ENCODE data around the gene ATF4.

ATF4 gene

DNA sequence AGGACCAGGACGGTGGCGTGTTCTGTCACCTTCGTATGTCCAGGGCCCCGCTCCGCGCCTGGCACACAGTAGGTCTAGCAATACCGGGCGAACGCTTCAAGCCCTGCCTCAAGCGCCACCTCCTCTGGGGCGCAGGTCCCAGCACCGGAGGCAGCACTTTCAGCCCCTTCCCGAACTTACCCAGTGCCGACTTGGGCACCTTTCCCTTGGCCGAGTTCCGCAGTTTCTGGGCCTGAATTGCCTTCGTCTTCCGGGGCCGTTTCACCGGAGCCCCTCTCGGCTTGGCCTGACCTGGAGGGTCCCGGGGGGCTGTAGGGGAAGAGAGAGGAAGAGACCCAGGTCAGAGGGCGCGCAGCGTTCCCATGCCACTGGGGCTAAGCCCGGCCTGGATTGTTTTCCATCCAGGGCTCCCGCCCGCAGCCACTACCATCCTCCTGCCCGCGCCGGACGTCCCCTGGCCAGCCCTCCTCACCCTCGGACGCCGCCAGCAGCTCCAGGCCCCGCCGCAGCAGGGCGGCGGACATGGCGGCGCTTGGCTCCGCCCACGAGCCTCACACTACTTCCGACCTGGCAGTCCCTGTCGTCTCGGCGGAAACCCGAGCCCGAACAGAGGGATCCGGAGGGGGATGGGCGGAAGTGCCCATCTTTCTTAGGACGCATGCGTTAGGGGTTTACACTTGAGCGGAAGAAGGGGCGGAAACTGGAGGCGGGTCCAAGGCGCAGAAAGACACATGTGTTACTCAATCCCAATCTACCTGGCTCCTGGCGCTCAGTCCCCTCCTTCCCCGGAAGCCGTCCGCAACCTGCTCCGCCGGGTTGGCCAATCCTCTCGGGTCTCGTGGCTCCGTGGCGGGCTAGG, 12.1 kb downstream of the ATF4 start, which contains the start of gene RPS19BP1 (continued):
- TF ChIP-seq, protein P1, sequence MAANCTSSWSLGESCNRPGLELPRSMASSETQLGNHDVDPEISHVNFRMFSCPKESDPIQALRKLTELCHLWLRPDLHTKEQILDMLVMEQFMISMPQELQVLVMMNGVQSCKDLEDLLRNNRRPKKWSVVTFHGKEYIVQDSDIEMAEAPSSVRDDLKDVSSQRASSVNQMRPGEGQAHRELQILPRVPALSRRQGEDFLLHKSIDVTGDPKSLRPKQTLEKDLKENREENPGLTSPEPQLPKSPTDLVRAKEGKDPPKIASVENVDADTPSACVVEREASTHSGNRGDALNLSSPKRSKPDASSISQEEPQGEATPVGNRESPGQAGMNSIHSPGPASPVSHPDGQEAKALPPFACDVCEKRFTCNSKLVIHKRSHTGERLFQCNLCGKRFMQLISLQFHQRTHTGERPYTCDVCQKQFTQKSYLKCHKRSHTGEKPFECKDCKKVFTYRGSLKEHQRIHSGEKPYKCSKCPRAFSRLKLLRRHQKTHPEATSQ (tag by site-specific recombination; IDR thresholded peaks at IDR 0.05), result no peak
- TF ChIP-seq YY1 (tag by site-specific recombination; IDR thresholded peaks at IDR 0.05), result peak; percentile 86
- TF ChIP-seq GLIS1 (tag by site-specific recombination; IDR thresholded peaks at IDR 0.05), result no peak
- TF ChIP-seq ZNF561 (tag by site-specific recombination; IDR thresholded peaks at IDR 0.05; ENCODE audit: borderline replicate concordance), result peak; percentile 48; the same call in 1 of the 2 replicates
- TF ChIP-seq ZNF16 (tag by site-specific recombination; IDR thresholded peaks at IDR 0.05; ENCODE audit: low read depth), result no peak
- peak; percentile 45; the same call in 1 of the 2 replicates for TF ChIP-seq KLF9 (tag by site-specific recombination; IDR thresholded peaks at IDR 0.05; ENCODE audit: low read depth)
- no peak for TF ChIP-seq ZNF670 (tag by site-specific recombination; IDR thresholded peaks at IDR 0.05; ENCODE audit: low read depth)
- TF ChIP-seq ZNF48 (tag by site-specific recombination; IDR thresholded peaks at IDR 0.05), result no peak
- peak; percentile 95 for TF ChIP-seq ZNF341 (tag by site-specific recombination; IDR thresholded peaks at IDR 0.05; ENCODE audit: low read depth)
- peak; percentile 51; the same call in 1 of the 2 replicates for TF ChIP-seq ZBTB8A (tag by site-specific recombination; IDR thresholded peaks at IDR 0.05)
- TF ChIP-seq ZIC2 (tag by site-specific recombination; IDR thresholded peaks at IDR 0.05), result peak; percentile 70
- TF ChIP-seq ZSCAN30 (tag by site-specific recombination; IDR thresholded peaks at IDR 0.05), result 0 out of 2 replicates have a peak, but pooled peaks have one; percentile 13
- TF ChIP-seq, protein P2, sequence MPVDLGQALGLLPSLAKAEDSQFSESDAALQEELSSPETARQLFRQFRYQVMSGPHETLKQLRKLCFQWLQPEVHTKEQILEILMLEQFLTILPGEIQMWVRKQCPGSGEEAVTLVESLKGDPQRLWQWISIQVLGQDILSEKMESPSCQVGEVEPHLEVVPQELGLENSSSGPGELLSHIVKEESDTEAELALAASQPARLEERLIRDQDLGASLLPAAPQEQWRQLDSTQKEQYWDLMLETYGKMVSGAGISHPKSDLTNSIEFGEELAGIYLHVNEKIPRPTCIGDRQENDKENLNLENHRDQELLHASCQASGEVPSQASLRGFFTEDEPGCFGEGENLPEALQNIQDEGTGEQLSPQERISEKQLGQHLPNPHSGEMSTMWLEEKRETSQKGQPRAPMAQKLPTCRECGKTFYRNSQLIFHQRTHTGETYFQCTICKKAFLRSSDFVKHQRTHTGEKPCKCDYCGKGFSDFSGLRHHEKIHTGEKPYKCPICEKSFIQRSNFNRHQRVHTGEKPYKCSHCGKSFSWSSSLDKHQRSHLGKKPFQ (tag by site-specific recombination; IDR thresholded peaks at IDR 0.05), result no peak; the same call in 1 of the 2 replicates
- TF ChIP-seq ZNF138 (tag by site-specific recombination; IDR thresholded peaks at IDR 0.05; ENCODE audit: borderline replicate concordance), result no peak
- TF ChIP-seq, protein P3, sequence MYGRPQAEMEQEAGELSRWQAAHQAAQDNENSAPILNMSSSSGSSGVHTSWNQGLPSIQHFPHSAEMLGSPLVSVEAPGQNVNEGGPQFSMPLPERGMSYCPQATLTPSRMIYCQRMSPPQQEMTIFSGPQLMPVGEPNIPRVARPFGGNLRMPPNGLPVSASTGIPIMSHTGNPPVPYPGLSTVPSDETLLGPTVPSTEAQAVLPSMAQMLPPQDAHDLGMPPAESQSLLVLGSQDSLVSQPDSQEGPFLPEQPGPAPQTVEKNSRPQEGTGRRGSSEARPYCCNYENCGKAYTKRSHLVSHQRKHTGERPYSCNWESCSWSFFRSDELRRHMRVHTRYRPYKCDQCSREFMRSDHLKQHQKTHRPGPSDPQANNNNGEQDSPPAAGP (tag by site-specific recombination; IDR thresholded peaks at IDR 0.05), result peak; percentile 48; the same call in 1 of the 2 replicates
- TF ChIP-seq ZNF394 (tag by site-specific recombination; IDR thresholded peaks at IDR 0.05; ENCODE audit: borderline replicate concordance), result peak; percentile 43; the same call in 1 of the 2 replicates
- TF ChIP-seq, protein P4, sequence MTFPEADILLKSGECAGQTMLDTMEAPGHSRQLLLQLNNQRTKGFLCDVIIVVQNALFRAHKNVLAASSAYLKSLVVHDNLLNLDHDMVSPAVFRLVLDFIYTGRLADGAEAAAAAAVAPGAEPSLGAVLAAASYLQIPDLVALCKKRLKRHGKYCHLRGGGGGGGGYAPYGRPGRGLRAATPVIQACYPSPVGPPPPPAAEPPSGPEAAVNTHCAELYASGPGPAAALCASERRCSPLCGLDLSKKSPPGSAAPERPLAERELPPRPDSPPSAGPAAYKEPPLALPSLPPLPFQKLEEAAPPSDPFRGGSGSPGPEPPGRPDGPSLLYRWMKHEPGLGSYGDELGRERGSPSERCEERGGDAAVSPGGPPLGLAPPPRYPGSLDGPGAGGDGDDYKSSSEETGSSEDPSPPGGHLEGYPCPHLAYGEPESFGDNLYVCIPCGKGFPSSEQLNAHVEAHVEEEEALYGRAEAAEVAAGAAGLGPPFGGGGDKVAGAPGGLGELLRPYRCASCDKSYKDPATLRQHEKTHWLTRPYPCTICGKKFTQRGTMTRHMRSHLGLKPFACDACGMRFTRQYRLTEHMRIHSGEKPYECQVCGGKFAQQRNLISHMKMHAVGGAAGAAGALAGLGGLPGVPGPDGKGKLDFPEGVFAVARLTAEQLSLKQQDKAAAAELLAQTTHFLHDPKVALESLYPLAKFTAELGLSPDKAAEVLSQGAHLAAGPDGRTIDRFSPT (tag by site-specific recombination; IDR thresholded peaks at IDR 0.05), result peak; percentile 55; the same call in 1 of the 2 replicates
- peak; percentile 58 for TF ChIP-seq ZFHX2 (tag by site-specific recombination; conservative IDR thresholded peaks at IDR 0.05)
- 0 out of 2 replicates have a peak, but pooled peaks have one; percentile 31 for TF ChIP-seq ZNF2 (tag by site-specific recombination; IDR thresholded peaks at IDR 0.05)
- TF ChIP-seq ZNF350 (tag by site-specific recombination; IDR thresholded peaks at IDR 0.05), result no peak
- TF ChIP-seq, protein P5, sequence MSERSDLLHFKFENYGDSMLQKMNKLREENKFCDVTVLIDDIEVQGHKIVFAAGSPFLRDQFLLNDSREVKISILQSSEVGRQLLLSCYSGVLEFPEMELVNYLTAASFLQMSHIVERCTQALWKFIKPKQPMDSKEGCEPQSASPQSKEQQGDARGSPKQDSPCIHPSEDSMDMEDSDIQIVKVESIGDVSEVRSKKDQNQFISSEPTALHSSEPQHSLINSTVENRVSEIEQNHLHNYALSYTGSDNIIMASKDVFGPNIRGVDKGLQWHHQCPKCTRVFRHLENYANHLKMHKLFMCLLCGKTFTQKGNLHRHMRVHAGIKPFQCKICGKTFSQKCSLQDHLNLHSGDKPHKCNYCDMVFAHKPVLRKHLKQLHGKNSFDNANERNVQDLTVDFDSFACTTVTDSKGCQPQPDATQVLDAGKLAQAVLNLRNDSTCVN (tag by site-specific recombination; optimal IDR thresholded peaks at IDR 0.05), result peak; percentile 42
- TF ChIP-seq, protein P6, sequence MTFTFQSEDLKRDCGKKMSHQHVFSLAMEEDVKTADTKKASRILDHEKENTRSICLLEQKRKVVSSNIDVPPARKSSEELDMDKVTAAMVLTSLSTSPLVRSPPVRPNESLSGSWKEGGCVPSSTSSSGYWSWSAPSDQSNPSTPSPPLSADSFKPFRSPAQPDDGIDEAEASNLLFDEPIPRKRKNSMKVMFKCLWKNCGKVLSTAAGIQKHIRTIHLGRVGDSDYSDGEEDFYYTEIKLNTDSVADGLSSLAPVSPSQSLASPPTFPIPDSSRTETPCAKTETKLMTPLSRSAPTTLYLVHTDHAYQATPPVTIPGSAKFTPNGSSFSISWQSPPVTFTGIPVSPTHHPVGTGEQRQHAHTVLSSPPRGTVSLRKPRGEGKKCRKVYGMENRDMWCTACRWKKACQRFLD (tag by site-specific recombination; IDR thresholded peaks at IDR 0.05), result no peak
- TF ChIP-seq, protein P7, sequence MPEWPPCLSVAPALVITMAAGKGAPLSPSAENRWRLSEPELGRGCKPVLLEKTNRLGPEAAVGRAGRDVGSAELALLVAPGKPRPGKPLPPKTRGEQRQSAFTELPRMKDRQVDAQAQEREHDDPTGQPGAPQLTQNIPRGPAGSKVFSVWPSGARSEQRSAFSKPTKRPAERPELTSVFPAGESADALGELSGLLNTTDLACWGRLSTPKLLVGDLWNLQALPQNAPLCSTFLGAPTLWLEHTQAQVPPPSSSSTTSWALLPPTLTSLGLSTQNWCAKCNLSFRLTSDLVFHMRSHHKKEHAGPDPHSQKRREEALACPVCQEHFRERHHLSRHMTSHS (tag by site-specific recombination; IDR thresholded peaks at IDR 0.05), result no peak
- TF ChIP-seq ZSCAN23 (tag by site-specific recombination; IDR thresholded peaks at IDR 0.05), result 0 out of 2 replicates have a peak, but pooled peaks have one; percentile 42
- TF ChIP-seq, protein P8, sequence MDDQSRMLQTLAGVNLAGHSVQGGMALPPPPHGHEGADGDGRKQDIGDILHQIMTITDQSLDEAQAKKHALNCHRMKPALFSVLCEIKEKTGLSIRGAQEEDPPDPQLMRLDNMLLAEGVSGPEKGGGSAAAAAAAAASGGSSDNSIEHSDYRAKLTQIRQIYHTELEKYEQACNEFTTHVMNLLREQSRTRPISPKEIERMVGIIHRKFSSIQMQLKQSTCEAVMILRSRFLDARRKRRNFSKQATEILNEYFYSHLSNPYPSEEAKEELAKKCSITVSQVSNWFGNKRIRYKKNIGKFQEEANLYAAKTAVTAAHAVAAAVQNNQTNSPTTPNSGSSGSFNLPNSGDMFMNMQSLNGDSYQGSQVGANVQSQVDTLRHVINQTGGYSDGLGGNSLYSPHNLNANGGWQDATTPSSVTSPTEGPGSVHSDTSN (CRISPR knock-in tag; IDR thresholded peaks at IDR 0.05), result peak; percentile 92
- TF ChIP-seq ZNF366 (tag by site-specific recombination; conservative IDR thresholded peaks at IDR 0.05), result peak; percentile 92
